HFF-Myc (cell line): ENCODE results near the gene CABYR.

ENCODE experiments used
- DNase-seq: peaks from one replicate; pipeline ENCODE4 v3.0.0-alpha.2; 2011; ENCODE audit warnings: low read depth; ENCODE audit errors: extremely low read depth
- H3K4me3 ChIP-seq: replicated peaks from 2 replicates; pipeline ENCODE4 v1.5.1; 2011; ENCODE audit warnings: low read depth, mild to moderate bottlenecking, control low read depth, low read length
- TF ChIP-seq, protein P1 (sequence below): IDR thresholded peaks from 2 replicates; pipeline ENCODE4 v1.5.1; 2012; ENCODE audit warnings: mild to moderate bottlenecking, low read depth, low read length, control low read depth; ENCODE audit errors: missing control alignments

The CABYR gene

DNA sequence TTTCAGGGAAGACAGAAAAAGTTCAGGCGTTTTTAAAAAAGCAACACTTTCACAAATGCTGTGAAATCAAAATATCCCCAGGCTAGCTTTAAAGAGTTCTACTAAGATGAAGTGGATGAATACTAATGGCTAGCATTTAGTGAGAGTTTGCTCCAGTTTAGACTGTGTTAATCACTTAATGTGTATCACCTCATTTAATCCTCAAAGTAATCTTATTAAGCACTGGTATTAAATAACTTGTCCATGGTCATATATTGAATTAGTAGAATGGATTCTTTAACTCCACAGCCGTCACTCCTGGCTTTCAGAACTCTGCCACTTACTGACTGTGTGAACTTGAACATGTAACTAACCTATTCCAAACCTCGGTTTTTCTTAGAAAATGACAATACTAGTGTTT, 66.0 kb downstream of the CABYR start:
- H3K4me3 ChIP-seq: no peak overlapping the region
- DNase-seq: no peak
- TF ChIP-seq, protein P1, sequence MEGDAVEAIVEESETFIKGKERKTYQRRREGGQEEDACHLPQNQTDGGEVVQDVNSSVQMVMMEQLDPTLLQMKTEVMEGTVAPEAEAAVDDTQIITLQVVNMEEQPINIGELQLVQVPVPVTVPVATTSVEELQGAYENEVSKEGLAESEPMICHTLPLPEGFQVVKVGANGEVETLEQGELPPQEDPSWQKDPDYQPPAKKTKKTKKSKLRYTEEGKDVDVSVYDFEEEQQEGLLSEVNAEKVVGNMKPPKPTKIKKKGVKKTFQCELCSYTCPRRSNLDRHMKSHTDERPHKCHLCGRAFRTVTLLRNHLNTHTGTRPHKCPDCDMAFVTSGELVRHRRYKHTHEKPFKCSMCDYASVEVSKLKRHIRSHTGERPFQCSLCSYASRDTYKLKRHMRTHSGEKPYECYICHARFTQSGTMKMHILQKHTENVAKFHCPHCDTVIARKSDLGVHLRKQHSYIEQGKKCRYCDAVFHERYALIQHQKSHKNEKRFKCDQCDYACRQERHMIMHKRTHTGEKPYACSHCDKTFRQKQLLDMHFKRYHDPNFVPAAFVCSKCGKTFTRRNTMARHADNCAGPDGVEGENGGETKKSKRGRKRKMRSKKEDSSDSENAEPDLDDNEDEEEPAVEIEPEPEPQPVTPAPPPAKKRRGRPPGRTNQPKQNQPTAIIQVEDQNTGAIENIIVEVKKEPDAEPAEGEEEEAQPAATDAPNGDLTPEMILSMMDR: no peak

DNA sequence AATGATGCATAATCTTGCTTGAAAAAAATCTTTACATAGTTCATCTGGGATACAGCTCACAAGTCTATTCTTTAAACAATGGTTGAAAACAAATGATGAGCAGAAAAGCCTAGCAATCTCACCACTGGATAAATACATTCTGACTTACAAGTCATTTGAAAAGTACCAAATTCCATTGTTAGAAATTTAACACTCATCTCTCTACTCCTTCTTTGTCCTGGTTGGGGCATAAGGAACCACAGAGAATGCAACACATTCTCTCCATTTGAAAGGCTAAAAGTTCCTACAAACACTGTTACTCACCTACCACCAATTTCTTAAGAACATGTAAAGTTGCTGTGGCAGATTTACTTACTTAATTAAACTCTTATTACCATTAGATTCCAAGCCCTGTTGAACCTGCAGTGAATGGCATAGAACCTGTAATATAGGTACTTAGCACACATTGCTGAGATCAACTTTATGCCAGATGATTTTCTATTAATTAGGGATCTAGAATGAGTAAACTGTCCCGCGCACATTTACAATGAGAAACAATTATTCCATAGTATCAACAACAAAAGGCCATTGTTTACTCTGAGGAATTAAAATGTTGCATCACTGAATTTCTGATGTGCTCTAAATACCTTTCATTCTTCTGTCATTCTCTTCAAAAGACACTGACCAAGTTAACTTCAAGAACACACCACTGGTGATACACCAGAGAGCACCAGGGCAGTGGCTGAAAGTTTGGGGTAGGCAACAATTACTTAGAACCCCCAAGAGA, 69.6 kb downstream of the CABYR start:
- H3K4me3 ChIP-seq: no peak overlapping the region
- no peak for DNase-seq
- TF ChIP-seq, protein P1: no peak

DNA sequence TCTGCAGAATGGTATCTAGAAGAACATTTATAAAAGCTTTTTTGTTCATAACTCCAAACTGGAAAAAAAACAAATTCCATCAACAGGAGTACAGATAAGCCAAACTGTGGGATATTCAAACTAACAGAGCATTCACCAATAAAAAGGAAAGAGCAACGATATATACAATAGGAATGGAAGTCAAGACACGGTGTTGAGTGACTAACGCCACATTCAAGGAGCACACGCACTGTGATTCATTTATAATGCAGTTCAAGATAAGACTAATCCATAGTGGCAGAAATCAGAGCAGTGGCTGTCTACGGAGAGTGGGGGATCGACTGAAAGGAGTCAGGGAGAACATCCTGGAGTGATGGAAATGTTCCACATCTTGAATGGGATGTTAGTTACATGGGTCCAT, 70.7 kb downstream of the CABYR start:
- TF ChIP-seq, protein P1: no peak
- H3K4me3 ChIP-seq: no peak overlapping the region
- DNase-seq: no peak
